ENCODE data around the gene COPS9.

GRCh38 chr2:240166191-240166590, 30.1 kb upstream of the COPS9 start:
- no peak for TF ChIP-seq CTCF (conservative IDR thresholded peaks at IDR 0.05; ENCODE audit: low read length)
- no peak for TF ChIP-seq EZH2phosphoT487 (IDR thresholded peaks at IDR 0.05; ENCODE audit: borderline replicate concordance)
